Suprapubic skin (tissue), 4 donors: ENCODE data around the gene HES6.

Experiments used
- EP300 ChIP-seq: sonication (generic); formaldehyde crosslinking; IDR thresholded peaks from one replicate; pipeline ENCODE4 v1.6.1; 2017; ENCODE audit warnings: antibody characterized with exemption
- POLR2A ChIP-seq, 2 donors: fragments of 450-650 bp; IDR thresholded peaks; one replicate each; pipeline ENCODE4 v1.6.1; 2017; ENCODE audit warnings: antibody characterized with exemption in 2 of 2, mild to moderate bottlenecking in 2 of 2, moderate library complexity in 2 of 2
- POLR2AphosphoS5 ChIP-seq, 3 donors: sonication (generic); formaldehyde crosslinking; IDR thresholded peaks; one replicate each; pipeline ENCODE4 v1.6.1; 2017; ENCODE audit warnings: antibody characterized with exemption in 3 of 3
- TF ChIP-seq, protein P1 (sequence below), 2 donors: fragments of 200-600 bp in 1 of 2; fragments of 450-650 bp in 1 of 2; sonication (generic) in 1 of 2; IDR thresholded peaks; one replicate each; pipeline ENCODE4 v1.5.1; 2016 to 2019; ENCODE audit warnings: antibody characterized with exemption in 2 of 2, mild to moderate bottlenecking in 1 of 2, moderate library complexity in 1 of 2

DNA sequence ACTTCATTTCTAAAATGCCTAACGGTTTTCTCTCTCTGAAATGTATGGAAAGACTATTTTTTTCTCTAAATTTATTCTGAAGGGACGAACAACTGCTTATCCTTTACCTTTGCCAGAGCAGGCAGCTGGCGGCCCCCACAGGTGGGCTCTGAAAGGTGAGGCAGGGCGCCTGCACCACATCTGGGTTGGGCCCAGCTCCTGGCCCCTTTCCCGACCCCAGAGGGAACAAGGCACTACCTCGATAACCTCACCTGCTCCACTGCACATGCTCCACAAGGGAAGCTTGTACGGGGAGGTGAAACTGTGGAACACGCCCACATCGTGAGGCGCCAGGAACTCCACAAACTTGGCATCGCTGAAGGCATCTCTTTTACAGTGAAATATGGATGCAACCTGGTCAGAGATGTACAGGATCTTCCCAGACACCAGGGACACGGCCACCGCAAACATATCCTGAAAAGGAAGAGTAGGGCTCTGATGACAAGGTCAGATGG, 31.3 kb upstream of the HES6 start:
- TF ChIP-seq, protein P1, sequence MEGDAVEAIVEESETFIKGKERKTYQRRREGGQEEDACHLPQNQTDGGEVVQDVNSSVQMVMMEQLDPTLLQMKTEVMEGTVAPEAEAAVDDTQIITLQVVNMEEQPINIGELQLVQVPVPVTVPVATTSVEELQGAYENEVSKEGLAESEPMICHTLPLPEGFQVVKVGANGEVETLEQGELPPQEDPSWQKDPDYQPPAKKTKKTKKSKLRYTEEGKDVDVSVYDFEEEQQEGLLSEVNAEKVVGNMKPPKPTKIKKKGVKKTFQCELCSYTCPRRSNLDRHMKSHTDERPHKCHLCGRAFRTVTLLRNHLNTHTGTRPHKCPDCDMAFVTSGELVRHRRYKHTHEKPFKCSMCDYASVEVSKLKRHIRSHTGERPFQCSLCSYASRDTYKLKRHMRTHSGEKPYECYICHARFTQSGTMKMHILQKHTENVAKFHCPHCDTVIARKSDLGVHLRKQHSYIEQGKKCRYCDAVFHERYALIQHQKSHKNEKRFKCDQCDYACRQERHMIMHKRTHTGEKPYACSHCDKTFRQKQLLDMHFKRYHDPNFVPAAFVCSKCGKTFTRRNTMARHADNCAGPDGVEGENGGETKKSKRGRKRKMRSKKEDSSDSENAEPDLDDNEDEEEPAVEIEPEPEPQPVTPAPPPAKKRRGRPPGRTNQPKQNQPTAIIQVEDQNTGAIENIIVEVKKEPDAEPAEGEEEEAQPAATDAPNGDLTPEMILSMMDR (IDR thresholded peaks at IDR 0.05) = no peak
- no peak for TF ChIP-seq POLR2AphosphoS5 (IDR thresholded peaks at IDR 0.05)
- TF ChIP-seq POLR2A (IDR thresholded peaks at IDR 0.05) = no peak
- no peak for TF ChIP-seq EP300
